NCI-H226 (cell line): ENCODE measurements around the gene MYLK4.

Experiments
- DNase-seq: peaks from one replicate; pipeline ENCODE4 v3.0.0-alpha.2; 2015

MYLK4 gene

GRCh38 chr6:2750832-2751231 is at the start of gene MYLK4:
TSS of gene MYLK4 (minus strand) at chr6:2750922. CDS start at chr6:2749294, 1,628 bp downstream.
- DNase-seq = no peak

- no peak for DNase-seq
Observed at GRCh38 chr6:2799936-2800527, 49.3 kb upstream of the MYLK4 start.

GRCh38 chr6:2798586-2799134 is 47.9 kb upstream of the MYLK4 start:
- no peak for DNase-seq

- DNase-seq = no peak
Observed at GRCh38 chr6:2797564-2798031, 46.9 kb upstream of the MYLK4 start.

- DNase-seq = no peak
Observed at GRCh38 chr6:2796861-2797260, 46.1 kb upstream of the MYLK4 start.

- no peak for DNase-seq
Observed at GRCh38 chr6:2795956-2796355, 45.2 kb upstream of the MYLK4 start.

DNA sequence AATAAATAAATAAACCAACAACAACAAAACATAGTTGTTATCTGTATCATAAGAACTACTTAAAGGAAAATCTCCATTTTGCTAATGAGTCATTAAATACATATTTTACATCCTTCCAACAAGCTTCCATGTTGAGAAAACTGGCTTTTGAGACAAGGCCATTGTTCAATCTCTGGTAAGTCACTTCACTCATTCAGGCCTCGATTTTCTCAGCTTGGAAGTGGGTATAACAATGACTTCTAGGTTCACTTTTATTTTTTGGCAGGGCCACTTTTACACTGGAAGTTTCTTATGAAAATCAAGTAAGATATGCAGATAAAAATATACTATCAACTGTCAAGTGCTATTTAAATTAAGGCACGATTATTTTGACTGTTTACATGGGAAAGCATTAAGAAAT is 44.4 kb upstream of the MYLK4 start:
- no peak for DNase-seq

DNA sequence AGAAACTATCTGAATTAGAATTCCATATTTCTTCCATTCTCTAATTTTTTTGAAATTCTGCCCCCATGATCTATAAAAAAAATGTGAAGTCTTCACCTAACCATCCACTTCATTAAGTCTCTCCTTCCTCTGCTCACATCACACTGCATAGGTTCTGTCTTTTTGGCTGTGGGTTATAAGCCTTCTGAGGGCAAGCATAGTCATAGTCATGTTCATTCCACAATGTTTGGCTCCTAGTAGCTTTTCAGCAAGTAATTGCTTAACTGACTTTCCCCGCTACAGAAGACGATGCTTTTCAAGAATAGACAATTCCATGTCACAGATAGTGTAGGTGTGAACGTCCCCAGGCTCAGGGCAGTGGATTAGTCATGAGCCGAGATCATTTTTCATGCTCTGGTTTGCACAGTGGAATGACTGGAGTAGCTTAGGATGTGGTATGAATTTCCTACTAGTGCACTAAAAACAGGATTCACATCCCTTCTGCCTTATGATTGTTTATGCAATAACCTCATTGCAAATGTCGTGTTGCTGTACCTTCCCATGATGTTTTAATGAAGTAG is 43.5 kb upstream of the MYLK4 start:
- peak; percentile 45 for DNase-seq

DNA sequence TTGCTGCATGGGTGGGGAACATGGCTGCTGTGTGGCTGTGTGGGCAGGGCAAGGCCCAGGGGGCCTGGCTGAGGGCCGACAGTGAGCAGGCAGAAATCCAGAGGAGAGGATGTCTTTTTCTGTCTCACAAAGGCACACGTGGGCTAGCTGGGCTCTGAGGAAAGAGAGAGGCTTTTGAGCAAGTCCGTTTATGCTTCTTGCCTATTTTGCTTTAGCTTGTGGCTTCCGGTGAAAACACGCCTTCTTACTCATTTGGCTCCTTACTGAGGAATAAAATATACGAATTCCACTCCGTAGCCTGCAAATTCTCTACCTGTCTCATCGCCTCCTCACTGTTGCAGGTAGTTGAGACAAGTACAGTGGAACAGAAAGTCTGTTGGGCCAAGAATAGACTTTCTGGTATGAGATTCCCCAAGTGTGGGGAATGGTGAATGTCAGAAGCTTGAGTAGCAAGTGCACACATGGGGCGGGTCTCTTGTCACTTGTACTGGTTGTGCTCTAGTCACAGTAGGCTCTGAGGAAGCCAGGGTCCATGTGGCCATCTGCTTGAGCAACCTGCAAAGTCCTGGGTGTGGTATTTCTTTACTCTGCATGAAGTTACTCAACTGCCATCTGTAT is 42.9 kb upstream of the MYLK4 start:
- DNase-seq = no peak

GRCh38 chr6:2792330-2793110 is 41.8 kb upstream of the MYLK4 start:
- peak; percentile 60 for DNase-seq

DNA sequence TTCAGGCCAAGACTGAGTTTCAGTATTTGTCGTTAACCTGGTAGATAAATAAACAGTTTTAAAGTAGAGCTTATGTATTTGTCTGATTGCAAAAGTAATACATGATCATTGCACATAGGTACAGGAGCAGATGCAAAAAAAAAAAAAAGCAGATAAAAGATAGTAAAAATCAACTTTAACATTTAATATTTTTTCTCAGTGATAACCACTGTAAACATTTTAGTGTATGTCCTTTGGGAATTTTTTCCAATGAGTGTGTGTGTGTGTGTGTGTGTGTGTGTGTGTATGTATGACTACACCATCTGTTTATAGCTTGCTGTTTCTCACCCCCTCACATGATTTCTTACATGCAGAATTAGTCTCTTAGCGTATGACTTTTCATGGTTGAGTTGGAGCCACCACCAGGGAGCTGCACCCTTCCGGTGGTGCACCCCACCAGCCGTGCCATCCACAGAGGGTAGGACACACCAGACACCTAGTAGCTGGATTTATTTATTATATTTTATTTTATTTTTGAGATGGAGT is 40.8 kb upstream of the MYLK4 start:
- no peak for DNase-seq

DNA sequence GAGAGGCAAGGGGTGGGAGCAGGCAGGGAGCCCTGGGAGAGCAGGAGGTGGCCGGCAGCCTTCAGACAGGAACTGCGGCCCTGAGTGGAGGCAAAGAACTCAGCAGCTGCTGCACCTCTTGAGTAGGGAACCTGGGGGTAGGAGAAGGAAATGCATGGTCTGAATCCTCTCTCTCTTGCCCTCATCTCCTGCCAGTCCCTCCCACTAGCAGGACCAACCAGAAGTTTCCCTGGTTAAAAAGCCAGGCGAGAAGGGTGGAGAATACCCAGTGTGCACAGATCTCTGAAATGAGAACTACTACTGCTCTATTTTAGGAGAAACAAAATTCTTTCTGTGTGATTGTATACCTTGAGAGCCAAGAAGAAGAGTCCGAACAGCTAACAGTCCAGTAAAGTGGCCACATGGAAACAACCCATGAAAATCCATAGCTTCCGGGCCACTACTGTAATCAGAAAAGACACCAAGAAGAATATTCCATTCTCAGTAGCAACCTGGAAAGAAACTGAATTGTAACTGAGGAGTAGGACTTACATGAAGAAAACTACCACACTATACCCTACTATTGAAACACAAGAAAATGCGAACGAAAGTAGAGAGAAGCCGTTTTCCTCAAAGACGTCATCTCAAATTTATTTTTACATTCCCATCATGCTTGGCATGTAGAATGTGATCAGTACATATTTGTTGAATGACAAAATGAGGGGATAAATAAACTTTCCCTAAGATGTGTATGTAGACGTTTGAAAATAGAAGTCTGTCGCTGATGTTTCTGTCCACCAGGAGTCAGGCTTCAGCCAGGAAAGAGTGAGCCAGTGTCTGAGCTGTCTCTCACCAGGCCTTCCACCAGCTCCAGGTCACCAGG is 40.1 kb upstream of the MYLK4 start:
- peak; percentile 63 for DNase-seq

GRCh38 chr6:2786269-2786668 is 35.5 kb upstream of the MYLK4 start:
- DNase-seq = no peak

GRCh38 chr6:2784930-2785329 is 34.2 kb upstream of the MYLK4 start:
- no peak for DNase-seq

DNA sequence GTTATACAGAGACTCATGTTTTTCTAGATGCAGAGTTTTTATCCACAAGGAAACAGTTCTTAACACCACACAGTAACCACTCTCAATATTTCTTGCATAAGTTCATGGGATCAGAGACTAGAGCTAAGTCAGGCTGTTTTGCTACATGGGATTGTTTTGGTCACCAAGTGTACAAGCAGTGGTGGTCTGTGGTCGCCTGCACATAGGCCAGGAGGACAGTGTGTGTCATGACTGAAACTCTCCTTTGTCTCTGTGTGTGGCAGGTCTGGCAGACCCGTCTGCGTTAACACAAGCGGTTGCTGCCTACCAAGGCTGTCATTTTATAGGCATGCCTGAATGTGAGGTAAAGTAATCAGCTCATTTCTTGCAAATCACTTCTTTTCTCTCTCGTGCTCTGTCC is 33.3 kb upstream of the MYLK4 start:
- DNase-seq = no peak

GRCh38 chr6:2783188-2783963 is 32.7 kb upstream of the MYLK4 start:
- no peak for DNase-seq

DNA sequence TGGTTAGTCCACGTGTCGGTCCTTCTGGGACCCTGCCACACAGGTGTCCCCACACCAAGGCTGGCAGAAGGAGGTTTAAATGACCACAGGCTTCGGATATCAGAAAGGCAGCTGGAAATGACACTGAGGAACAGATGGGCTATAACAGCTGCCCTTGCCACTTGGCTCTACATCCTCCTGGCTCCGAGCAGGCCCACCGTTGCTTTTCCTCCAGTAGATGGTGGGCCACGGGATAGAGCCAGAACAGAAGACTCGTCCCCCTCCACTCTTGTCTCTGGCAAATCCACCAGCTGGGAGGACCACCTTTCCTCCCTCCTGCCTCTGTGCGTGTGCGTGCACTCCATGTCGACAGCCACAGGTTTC is 32.1 kb upstream of the MYLK4 start:
- no peak for DNase-seq

GRCh38 chr6:2782356-2782708 is 31.6 kb upstream of the MYLK4 start:
- DNase-seq = no peak

DNA sequence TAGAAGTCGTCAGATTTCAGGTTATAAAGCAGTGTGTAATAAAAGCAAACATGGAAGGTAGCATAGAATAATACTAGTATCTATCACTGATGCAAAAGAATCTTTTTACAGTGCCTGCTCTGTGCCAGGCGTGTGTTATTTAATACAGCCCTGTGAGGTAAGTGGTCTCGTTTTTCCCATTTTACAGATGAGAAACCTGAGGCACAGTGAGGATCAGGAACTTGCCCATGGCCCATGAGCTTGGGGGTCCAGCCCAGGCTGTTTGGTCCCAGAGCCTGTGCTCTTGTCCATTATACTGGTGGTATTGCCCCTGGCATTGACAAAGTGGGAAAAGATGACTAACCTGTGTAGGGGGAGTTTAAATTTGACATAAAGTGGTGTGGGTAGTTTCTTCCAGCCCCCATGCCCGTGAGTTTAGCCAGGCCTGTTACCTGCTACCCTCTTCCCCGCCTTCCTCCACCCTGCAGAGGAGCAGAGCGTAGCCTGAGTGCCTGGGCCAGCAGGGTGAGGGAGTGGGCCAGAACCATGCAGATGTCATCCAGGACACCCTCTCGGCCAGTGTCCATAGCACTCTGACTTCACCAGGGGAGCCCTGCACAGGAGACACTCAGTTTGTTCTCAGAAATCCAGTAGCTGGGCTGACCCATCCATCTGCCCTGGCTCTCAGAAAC is 31.1 kb upstream of the MYLK4 start:
- no peak for DNase-seq

DNA sequence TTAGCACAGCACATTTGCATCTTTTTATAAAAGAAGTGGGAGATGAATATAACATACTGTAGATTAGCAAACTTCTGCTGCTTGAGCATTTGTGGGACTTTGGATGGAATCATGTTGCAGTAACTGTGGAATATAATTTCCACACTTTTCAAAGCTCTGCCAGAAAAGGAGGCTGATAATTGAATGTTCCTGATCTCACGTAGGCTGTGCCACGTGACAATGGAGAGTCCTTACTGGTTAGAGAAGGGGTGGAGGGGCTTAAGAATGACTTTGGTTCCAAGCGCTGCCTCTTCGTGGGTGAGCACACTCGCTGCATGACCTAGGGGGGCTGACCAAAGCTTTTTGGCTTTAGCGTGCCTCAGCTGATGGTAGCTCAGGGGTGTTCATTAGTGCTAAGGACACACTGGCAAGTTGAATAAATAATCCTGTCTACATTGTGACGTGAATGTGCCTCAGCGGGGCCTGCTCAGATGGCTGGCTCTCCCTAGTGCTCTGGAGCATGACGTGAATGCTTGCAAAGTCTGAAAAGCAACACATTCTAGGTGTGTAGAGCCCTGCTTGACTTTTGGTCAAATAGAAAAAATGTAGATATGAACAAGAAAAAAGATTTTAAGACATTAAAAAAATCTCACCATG is 29.5 kb upstream of the MYLK4 start:
- no peak for DNase-seq

DNA sequence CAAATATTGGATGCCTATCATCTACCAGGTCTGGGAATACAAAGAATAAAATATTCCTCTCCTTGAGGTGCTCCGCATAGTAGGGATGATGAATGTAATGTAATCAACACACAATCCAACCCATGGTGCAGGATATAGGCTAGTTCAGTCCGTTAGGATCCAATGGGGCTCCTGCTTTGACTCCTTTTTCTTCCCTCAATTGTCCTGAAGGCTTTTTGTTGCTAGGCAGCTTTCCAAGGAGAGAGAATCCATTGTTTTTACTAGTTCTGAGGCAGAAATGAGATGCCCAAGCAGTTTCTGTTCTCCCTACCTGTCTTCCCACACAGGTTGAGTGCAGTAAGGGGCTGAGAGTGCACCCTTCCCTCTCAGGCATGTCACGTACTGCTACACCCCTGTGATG is 26.5 kb upstream of the MYLK4 start:
- DNase-seq = no peak
